CD4-positive, alpha-beta T cell treated with Interferon gamma for 1 hour (primary cell): ENCODE data around the gene ASGR1.

Experiments
- DNase-seq: peaks from one replicate; pipeline ENCODE4 v3.0.0-alpha.2; 2020

ASGR1 gene

DNA sequence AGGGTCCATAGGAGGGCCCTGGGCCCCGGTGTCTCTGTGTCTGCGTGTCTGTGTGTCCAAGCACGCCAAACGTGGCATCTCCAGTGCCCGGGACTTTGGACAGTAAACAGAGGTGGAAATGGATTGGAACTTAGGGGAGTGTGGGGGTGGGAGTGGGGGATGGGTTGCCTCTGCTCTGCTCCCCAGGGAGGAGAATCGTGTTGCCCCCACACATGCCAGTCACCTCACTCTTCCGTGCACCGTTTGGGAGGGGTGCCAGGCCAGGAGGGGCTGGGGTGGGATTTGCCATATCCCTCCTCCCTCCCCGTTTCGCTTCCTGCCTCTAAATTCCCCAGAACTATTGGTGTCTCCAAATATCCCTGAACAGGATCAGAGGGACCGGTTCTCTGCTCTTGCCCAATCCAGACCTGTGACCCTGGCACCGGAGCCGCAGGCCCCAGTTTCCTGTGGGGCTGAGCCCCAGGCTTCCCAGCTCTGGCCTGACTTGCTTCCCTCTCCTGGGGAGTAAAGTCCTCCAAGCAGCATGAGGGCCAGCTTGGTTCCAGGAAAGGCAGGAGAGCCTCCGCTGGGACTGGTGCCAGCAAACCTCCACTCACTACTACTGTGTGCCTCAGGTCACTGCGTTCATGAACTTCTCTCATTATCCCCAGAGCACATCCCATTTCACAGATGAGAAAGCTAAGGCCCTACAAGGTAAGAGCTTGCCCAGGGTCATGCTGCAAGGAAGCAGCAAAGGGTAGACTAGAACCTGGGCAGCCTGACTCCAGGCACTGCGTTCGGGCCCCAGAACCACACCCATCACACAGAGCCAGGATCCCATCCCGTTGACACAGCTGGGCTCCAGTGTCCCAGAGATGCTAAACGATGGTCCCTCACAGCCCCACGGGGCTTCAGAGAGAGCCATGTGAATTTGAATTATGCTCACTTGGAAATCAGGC is at the start of gene ASGR1:
TSS of gene ASGR1 (minus strand) at position 54 of the 938 bp plus-strand sequence. CDS start 807 bp downstream, outside the sequence.
- DNase-seq, result no peak

GRCh38 chr17:7228920-7229319 is 49.8 kb upstream of the ASGR1 start:
- no peak for DNase-seq

- no peak for DNase-seq
Measured at GRCh38 chr17:7226721-7227710, 47.8 kb upstream of the ASGR1 start.

DNA sequence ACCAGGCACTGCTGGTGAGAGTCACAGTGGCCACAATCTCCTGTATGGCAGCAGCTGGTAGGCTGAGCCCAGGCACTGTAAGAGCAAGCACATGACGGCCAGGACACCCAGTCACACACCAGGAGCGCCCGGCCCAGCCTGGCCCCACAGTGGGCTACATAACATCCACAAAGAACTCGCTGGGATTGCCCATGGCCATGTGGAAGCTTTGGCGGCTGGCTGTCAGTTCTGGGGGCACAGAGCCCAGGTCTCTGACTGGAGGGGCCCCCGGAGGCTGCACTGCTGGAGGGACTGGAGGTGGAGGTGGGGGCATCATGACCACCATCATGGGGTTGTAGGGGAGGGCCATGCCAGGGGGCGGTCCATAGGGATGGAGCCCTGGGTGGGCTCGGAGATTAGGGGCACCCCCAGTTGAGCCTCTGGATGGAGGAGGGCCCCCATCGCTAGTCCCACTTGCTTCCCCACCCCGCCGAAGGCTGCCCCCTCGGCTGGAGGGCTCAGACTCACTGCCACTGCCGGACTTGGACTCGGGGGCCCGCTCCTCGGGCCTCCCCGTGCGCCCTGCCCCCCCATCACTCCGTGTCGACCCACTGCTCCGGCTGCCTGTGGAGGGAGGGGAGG is 46.7 kb upstream of the ASGR1 start:
- no peak for DNase-seq

DNA sequence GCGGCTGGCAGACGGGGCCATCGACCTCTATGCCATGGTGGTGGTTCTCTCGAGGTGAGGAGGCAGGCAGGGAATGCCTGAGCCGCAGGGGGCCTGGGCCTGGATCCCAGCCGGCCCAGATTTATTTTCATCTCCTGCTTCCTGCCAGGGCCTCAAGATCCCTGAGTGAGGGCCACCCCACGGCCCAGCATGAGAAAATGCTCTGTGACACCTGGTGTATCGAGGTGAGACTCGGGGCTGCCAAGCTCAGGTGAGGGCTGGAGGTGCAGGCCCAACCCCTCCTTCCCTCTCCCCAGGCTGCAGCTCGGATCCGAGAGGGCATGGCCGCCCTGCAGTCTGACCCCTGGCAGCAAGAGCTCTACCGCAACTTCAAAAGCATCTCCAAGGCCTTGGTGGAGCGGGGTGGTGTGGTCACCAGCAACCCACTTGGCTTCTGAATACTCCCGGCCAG is 45.5 kb upstream of the ASGR1 start:
- no peak for DNase-seq

DNA sequence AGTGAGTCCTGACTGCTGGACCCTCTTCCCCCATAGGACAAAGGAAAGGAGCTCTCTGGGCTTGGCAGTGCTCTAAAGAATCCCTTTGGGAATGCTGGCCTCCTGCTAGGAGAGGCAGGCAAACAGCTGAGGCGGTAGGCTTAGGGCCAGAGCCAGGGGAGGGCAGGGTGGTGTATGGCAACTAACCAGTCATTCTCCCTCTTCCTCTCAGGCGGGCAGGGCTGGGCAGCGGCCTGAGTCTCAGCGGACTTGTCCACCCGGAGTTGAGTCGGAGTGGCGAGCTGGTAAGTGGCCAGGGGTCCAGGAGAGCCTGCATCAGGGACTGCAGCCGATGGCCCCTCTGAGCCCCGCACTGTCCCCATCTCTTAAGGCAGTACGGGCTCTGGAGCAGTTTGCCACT is 44.9 kb upstream of the ASGR1 start:
- no peak for DNase-seq

DNA sequence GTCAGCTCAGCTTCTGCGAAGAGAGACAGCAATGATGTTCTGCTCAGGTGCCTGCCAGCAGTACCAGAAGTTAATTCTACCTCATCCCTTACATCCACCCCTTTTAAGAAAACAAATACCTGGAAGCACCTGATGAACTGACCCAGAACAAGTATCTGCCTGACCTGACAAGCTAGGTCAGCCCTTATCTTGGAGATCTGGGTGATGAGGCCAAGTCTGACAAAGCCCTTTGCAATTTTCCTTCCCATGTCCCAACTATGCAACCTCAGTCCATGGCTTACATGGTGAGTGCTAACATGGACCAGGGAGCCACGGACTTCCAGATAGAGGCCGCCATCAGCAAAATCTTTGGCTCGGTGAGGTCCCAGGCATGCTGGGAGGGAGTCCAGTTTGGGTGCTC is 44.2 kb upstream of the ASGR1 start:
- no peak for DNase-seq

DNA sequence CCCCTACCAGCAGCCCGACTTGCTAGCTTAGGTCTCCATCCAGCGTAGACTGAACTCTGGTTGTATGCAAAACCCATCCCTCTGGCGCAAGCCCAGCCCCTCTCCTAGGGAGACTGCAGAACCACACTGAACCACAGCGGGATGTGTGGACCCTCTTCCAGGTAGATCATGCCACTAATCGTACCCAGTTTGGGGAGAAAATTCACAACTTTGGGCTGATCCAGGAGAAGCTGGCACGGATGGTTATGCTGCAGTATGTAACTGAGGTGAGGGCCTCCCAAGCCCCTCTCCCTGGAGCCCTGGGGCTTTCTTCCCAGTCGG is 43.8 kb upstream of the ASGR1 start:
- no peak for DNase-seq

DNA sequence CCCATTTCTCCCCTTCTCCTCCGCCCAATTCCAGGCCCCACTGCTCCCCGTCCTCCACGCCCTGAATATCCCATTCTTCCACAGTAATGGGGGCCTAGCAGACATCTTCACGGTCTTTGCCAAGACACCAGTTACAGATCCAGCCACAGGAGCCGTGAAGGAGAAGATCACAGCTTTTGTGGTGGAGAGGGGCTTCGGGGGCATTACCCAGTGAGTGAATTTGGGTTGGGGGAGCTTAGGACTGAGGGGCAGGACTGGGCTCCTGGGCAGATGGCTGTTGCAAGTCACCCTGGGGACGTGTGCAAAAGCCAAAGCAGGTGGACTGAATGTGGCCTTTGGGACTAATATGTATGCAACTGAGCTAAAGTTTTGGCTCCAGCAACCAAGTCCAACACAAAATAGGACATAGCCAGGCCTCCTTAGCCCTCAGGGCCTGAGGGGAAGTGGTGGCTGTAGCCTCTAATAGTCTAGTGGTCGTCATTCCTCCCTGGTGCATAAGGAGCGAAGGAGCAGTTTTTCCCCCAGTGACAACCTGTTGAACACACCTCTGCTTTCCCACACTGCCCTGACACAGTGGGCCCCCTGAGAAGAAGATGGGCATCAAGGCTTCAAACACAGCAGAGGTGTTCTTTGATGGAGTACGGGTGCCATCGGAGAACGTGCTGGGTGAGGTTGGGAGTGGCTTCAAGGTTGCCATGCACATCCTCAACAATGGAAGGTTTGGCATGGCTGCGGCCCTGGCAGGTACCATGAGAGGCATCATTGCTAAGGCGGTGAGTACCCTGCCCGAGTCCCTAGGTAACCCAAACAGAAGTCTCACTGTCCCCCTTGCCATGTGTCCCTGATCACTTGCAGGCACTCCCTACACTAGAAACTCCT is 43.2 kb upstream of the ASGR1 start:
- DNase-seq, result no peak

GRCh38 chr17:7221278-7222092 is 42.3 kb upstream of the ASGR1 start:
- no peak for DNase-seq

DNA sequence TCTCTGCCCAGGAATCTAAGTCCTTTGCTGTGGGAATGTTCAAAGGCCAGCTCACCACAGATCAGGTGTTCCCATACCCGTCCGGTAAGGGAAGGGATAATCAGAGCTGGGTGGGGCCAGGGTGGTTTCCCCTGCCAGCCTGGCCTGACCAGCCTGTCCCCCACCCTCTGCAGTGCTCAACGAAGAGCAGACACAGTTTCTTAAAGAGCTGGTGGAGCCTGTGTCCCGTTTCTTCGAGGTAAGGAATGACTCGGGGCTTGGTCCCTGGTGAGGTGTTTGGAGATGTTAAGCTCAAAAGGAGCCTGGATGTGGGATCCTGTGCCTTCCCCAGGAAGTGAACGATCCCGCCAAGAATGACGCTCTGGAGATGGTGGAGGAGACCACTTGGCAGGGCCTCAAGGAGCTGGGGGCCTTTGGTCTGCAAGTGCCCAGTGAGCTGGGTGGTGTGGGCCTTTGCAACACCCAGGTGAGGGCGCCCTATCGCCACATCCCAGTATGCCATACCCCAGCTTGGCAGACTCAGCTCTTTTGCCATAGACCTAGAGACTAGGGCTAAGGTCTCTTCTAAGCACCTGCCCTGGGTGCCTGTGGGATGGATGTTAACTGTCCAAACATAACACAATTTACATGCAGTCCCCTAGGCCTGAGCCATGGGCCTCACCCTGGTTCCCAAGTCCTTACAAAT is 41.6 kb upstream of the ASGR1 start:
- peak; percentile 67 for DNase-seq

DNA sequence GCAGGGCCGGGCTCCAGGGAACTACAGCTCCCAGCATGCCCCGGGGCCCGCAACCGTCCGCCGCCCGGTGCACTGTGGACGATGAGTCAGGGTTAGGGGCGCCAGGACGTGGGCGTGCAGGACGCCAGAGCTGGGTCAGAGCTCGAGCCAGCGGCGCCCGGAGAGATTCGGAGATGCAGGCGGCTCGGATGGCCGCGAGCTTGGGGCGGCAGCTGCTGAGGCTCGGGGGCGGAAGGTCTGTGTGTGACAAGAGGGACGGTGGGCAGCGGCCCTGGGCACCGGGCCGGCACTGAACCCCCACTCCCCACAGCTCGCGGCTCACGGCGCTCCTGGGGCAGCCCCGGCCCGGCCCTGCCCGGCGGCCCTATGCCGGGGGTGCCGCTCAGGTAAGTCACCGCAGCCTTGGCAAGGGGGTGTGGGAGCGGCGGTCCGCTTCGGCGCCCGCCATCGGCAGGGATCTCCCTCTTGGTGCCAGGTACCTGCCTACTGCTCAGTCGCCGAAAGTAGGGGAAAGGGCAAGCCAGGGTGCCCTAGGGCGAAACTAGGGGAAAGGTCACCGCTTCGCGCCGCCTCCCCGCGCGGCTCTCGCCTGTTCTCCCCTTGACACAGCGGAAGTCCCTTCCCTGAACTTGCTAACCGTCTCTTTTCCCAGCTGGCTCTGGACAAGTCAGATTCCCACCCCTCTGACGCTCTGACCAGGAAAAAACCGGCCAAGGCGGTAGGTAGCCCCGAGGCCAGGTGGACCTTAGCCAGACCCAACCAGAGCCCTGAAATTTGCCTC is 40.8 kb upstream of the ASGR1 start, which contains the start of the genes ACADVL and DLG4:
TSS of gene ACADVL (plus strand) at position 127 of the 781 bp plus-strand sequence. CDS start at position 174, 47 bp downstream.
TSS of gene DLG4 (minus strand) at position 25 of the 781 bp plus-strand sequence.
- peak; percentile 76 for DNase-seq

GRCh38 chr17:7219229-7219811 is 40.1 kb upstream of the ASGR1 start:
- DNase-seq, result no peak

GRCh38 chr17:7218758-7219157 is 39.6 kb upstream of the ASGR1 start:
- no peak for DNase-seq

DNA sequence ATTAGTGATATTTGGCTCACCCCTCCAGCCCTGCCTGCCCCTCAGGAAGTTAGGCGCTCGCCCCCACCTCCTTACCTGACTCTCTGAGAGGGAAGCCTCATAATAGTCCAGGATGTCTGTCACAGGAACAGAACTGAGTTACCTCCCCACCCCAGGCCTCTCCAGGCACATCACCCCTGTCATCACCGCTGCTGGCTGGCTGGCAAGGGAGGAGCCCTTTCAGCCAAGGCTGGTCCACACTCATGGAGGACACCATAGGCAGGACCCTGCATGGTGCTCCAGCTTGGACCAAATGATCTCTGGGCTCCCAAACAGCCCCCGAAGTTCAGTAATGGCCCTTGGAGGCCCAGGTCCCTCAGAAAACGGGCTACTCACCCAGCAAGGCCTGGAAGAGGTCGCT is 39.0 kb upstream of the ASGR1 start:
- no peak for DNase-seq

DNA sequence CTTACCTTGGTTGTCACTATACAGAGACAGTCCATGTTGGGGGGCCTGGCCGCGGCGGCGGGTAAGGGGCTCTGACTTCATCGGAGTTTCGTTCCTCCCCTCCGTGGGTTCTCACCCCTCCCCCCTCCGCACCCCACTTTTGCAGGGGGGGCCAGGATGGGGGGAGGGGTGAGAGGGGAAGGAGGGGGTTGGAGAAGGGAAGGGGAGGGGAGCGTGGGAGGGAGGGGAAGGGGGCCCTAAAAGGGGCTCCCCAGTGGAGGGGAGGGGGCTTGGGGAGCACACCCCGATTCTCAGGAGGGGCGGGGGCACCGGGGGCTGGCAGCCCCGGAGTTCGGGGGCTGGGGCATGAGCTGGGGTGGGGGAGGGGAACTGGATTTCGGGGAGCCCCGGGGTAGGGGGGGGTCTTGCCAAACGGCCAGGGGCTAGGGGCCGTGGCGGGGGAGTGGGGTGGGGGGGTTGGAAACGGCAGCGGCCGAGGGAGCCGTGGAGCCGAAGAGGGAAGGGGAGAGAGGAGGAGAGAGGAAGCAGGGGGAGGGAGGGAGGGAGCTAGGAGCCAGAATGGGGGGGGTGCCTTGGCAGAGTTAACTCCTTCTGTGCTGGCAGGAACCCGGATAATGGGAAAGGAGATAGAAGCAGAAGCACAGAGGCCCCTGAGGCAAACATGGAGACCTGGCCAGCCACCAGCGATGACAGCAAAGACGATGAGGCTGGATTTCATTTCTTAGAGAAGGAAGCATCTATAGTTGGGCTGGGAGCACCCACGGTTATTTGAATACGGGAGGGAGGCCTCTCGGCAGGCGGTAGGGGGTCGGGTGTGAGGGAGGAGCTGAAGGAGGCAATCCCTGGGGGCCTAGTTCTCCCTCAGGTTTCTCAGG is 38.2 kb upstream of the ASGR1 start:
- DNase-seq, result peak; percentile 13

DNA sequence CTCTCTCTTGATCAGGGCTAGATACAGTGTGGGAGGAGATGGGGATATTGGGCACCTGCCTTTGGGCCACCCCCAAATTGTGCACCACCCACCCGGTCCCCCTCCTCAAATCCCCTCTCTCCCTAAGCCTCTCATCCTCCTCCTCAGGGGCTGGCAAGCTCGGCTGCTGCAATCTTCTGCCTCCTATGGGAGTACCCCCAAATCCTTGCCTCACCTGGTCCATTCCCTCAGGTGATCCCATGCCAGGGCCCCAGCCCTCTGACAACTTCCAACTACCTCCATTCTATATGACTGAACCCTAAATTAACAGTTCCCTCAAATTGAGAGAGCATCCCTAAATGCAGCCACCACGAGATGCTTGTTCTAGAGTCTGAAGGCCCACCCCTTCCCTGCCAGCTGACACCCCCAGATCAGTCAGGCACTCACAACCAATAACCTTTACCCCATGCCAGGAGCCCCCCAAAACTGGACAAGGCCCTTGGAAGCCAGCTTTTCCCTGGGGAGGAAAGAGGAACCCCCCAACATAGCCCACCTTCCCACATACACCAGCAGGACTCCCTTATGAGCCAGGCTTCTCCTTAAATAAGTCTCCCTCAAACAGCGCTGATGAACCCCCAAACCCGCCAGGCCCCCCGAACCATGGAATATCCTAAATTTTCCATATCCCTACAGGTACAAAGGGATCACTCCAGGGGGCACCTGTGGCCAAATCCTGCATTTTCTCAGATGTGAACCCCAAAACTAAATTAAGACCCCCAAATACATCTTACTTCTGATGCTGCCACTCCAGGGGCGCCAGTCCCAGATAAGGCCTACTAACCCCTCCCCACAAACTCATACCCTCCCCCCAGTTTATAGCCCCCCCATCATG is 37.3 kb upstream of the ASGR1 start:
- no peak for DNase-seq
